Activated T-cell treated with anti-CD3 and anti-CD28 coated beads for 48 hours (primary cell): Measurements from ENCODE around the gene PPP1R14C.

ENCODE experiments used
- DNase-seq: peaks from one replicate; pipeline ENCODE4 v3.0.0-alpha.2; 2020; ENCODE audit warnings: low read depth

PPP1R14C gene

GRCh38 chr6:150138638-150139037 is 4.2 kb upstream of the PPP1R14C start:
- DNase-seq = no peak

- DNase-seq = no peak
Observed at GRCh38 chr6:150139533-150139932, 3.3 kb upstream of the PPP1R14C start.

DNA sequence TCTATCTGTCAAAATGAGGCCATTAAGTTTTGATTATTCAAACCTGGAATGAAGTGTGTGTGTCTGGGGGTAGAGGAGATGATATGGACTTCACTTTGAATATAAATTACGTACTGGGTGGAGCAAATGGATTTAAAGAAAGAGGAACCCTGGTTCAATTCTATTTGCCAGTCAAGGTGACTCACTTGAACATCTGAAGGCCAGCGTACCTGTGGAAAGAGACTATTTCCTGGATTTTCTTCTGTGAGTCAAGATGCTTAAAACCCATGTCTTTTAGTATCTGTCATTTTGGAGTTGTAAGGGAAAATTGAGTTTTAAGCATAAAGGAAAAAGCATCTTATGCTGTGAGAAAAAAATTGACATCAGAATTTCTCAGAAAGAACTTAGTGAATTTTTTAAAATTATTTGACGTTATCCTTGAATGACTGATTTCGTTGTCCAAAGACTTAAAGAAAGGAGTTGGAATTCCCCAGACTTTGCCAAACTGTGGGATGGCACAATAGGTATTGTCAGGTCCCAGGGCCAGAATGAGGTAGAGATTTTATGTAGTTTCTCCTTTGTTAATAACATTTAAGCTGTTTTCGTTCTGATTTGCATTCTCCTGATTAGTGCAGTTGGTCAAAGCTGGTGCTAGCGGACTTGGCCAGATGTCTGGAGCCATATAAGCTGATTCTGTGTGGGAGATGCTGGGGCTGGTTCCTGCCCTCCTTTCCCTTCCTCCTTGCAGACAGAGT is 2.4 kb upstream of the PPP1R14C start:
- DNase-seq = no peak

GRCh38 chr6:150142097-150142669 is 661 bp upstream of the PPP1R14C start:
- DNase-seq = no peak

DNA sequence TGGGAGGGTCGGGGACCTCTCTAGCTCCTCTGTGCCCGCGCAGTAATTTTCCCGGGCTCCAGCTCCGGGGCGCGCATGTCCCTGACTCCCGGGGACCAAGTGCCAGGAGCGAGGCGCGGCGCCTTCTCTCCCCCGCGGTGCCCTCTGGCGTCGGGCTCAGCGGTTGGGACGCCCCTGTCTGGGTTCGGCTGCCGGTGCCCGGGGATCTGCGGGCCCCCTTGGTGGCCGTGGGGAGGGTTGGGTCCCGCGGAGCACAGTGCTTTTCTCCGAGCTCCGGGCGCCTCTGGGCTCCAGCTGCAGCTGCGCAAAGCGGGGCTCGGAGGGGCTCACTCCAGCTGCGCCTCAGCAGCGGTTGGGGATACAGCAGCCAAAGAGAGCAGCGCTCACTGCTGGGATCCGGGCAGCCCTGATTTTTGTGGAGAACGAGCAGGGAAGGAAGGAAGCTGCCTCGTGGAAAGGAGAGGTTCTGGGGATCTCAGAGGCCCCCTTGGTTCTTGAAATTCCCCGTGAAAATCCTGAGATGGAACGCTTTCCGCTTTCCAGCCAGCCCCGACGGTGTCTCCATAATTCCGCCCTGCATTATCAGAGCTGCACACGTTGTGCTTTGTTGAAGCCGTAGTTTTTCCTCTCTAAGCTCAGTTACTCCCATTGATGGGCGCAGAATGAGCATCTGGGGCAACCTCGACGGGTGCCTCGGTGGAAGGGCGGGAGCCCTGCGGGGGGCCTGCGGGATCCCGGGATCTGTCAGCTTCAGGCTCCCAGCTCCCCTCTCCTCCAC is 861 bp downstream of the PPP1R14C start:
- no peak for DNase-seq

GRCh38 chr6:150144294-150144868 is 1.5 kb downstream of the PPP1R14C start:
- no peak for DNase-seq

GRCh38 chr6:150145427-150145826 is 2.6 kb downstream of the PPP1R14C start:
- no peak for DNase-seq

- DNase-seq = no peak
Observed at GRCh38 chr6:150145830-150146229, 3.0 kb downstream of the PPP1R14C start.

DNA sequence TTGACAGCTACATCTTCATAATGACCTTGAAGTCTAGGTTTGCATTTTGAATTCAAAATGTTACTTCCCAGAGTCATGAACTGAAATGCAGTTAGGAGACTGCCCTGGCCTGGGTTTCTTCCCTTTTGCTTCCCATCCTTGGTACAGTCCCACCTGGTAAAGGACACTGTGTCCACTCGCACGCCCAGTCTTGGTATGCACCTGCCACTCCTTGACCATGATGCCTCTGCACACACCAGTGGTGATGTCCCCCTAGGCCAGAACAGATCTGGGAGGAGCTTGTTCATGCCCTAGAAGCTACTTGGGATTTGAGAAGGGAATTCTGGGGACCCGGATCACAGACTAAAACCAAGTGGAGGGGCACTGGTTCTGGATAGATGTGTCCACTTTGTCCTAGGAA is 3.6 kb downstream of the PPP1R14C start:
- no peak for DNase-seq

DNA sequence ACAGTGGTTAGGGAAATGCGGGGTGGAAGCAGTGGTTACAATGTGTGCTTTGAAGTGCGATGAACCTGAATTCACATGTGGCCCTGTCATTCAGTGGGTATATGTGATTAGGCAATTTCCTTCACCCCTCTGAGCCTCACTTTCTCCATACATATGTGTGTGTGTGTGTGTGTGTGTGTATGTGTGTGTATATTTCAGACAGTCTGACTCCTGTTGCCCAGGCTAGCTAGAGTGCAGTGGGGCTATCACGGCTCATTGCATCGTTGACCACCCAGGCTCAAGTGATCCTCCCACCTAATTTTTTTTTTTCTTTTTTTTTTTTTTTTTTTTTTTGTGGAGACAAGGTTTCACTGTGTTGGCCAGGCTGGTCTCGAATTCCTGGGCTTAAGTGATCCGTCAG is 6.3 kb downstream of the PPP1R14C start:
- no peak for DNase-seq

- DNase-seq = no peak
Observed at GRCh38 chr6:150150458-150150820, 7.6 kb downstream of the PPP1R14C start.

DNA sequence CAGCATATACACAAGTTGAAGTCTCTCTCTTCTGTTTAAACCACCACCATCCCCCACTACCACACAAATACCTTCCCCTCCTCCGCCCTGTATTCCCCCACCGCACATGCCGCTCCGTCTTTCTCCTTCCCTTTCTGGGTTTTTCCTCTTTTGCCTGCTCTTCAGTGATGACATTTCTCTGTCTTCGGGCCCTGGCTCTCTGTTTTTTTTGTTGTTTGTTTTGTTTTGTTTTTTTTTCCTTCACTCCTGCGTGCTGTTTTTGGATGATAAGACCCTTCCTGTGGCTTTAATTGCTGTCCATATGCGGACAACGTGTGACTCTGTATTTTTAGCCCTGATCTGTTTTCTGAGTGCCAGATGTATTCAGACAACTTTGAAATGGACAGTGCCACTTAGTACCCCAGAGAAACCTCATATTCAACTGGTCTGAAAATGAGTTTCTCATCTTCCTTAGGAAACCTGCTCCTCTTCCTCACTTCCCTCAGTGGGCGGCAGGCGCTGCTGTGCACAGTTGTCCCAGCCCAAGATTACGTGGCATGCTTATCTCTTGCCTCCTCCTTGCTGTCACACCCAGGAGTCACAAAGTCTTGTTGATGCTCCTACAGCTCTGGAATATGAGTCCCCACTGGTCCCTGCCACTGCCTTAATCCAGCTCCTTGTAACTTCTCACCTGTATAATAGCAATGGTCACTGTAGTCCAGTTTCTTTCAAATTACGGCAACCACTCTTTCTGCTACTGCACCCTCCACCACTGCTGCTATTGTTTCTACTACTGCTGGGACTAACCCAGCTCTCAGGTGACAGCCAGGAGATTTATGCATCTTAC is 8.2 kb downstream of the PPP1R14C start:
- no peak for DNase-seq

DNA sequence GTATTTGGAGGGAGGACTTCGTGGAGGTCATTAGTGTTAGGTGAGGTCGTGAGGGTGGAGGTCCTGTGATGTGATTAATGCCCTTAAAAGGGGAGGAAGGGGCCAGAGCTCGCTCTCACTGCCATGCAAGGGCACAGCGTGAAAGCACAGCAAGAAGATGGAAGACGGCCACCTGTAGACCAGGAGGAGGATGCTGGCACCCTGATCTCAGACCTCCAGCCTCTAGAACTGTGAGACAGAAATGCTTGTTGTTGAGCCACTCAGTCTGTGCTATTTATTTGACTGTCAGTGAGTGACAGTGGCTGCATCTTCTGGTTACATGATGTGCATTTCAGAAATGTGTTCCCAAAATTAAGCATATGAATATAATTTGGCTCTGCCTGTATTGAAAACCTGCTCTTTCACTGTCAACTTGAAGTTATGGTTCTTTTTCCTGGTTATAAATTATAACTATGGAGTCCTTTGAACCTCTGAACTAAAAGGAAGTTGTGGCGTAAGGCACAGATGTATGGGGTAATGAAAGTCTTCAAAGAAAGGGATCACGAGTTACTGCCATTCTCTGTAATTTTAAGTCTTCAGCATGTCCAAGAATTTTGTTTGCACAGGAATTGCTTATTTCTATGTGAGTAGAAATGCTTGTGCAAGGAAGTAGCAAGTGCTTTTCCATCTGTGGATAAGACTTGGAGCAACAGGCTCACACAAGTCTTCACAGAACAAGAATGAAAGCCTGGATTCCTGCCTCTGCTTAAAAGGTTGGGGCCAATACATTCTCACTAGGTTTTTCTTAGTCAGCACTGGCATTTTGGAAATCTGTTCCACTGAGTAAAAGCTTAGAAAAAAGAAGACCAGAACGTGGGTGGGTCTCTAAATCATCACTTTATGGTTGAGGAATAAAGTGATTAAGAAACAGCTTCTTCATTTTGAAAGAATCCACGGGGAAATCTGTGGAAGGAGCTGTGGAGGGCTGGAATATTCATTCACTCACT is 10.3 kb downstream of the PPP1R14C start:
- DNase-seq = no peak

DNA sequence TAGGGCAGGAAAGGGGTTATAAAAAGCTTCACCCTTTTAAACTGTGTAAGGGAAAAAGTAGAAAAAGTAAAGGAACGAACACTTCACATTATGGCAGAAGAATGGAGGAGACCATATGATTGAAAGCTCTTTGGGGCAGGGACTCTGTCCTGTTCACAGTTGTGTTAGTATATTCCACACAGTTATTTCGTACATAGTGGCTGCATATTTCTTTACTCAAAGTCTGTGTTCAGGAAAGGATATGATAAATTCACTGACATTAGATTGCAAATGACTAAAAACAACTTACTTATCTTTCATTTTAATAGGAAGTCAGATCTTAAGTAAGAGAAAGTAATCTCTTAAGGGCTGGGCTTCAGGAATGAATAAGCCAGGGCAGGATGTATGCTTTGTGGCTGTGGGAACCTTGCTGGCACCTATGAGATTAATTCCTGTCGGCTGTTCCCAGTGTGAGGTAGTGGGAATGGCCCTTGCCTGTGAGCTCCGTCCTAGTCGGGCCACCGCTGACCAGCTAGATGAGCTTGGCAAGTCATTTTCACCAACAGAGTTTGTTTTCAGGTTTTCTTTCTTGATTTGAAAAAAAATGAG is 11.2 kb downstream of the PPP1R14C start:
- DNase-seq = no peak

DNA sequence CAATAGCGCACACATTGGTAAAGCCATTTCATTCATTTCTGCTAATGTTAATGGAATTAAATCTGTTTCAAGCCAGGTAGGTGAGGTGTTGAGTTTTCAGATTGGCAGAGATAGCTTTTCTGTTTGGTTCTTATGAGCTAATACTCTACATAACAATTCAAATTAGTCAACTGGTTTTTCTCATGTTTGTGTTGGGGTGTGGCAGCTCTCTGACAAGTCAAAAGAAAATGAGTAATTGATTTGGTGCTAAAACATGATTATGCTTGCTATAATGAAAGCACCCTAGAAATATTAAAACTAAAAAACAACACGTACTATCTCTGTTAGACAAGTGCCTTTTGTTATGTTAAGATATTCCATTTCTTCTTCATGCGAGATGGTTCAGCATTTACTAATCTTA is 13.6 kb downstream of the PPP1R14C start:
- no peak for DNase-seq

GRCh38 chr6:150157081-150157480 is 14.2 kb downstream of the PPP1R14C start:
- DNase-seq = no peak

DNA sequence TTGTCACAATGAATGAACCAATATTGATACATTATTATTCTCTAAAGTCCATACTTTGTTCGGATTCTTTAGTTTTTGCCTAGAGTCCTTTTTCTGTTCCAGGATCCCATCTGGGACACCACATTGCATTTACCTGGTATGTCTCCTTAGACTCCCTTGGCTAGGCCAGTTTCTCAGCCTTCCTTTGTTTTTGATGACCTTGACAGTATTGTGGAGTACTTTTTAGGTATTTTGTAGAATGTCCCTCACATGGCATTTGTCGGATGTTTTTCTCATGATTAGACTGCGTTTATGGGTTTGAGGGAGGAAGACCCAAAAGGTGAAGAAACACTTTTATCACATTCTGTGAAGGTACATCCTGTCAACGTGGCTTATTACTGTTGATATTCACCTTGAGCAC is 16.9 kb downstream of the PPP1R14C start:
- DNase-seq = no peak

DNA sequence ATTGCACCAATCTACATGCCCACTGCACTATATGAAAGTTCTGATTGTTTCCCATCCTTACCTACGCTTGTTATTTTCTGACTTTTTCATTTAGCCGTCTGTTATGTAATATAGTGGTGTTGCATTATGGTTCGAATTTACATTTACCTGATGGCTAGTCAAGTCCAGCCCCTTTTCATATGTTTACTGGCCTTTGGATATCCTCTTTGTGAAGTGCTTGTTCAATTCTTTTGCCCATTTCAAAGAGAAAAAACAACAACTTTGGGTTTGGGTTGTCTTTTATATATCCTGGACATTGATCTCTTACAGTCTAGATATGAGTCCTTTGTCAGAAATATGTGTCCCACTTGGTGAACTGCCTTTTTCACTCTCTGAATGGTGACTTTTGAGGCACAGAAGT is 21.1 kb downstream of the PPP1R14C start:
- DNase-seq = no peak

- no peak for DNase-seq
Observed at GRCh38 chr6:150165020-150165702, 22.3 kb downstream of the PPP1R14C start.

DNA sequence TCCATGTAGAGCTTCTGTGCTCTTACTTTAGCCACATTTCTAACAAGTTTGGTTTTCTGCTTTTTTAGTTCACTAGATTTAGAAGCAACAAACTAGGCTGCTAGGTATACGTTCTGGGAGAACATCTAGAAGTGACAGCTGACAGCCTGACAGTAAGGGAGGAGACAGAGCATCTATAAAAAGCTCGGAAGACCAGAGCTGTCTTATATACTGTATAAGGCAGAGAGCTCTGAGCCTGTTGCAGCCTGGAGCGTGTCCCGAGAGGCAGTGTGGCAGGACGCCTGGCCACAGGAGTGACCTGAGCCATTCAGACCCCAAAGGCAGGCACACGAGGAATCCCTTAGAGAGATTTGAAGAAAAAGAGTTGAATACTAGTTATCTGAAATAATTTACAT is 24.6 kb downstream of the PPP1R14C start:
- no peak for DNase-seq
